Measurements from ENCODE around the gene GSG1L2. TPM values are rescaled to one million over a fixed set of nuclear protein-coding genes. Genes with fewer than 3 reads are reported as not detected.

GSG1L2 gene
- total and polyA plus RNA-seq, 2 of the 4 experiments (the other 2 are of a cell fraction): not detected

DNA sequence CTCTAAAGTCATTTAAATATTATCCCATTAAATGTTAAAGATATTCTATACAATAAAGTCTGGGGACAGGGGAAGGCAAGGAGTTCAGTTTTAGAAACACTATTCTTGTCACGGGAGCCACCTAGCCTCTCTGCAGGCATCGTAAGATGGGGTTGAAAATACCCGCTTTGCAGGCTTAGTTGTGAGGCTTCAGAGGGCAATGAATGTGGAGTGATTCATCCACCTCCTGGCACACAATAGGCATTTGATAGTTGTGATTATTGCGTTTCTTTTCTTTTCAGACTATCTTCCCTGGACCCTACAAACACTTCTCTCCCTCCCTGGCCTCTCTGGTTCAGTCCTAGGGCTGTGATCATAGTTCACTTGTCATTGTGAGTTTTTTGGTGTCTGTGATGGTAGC lies 23.4 kb upstream of the GSG1L2 start:
- H4K8ac ChIP-seq (ENCODE audit: low read depth in 2 of 2, low read length in 2 of 2): no peak overlapping the region
- no CpG with 5 or more reads among the region's 4 CpGs for WGBS, 2 experiments (ENCODE audit: extremely low coverage in 2 of 2, insufficient read length in 1 of 2)
- H3K4me3 ChIP-seq (ENCODE audit: insufficient read depth, low read depth, low read length): no peak overlapping the region
- no peak overlapping the region for H3K4ac ChIP-seq (ENCODE audit: low read depth, low read length)
- H2BK5ac ChIP-seq (ENCODE audit: low read depth, low read length, poor library complexity, severe bottlenecking): no peak overlapping the region
- H2BK120ac ChIP-seq (ENCODE audit: low read depth, low read length): no peak overlapping the region
- no peaks in the 10 kb centered on the region for H3K36me3 ChIP-seq (ENCODE audit: control insufficient read depth, insufficient read depth, low read length)
- no peak overlapping the region for H3K14ac ChIP-seq (replicated peaks; ENCODE audit: low read depth, low read length)
- no peak overlapping the region for H3K56ac ChIP-seq (ENCODE audit: extremely low read depth, insufficient read depth, low read length)
- H3K9me1 ChIP-seq (ENCODE audit: insufficient read depth, low read length): peaks cover 4% of the 10 kb centered on the region; the same call in 1 of the 2 replicates
- no peaks in the 10 kb centered on the region for H4K20me1 ChIP-seq (ENCODE audit: insufficient read depth, low read length)
- in situ Hi-C loops (cut with MboI; ENCODE audit: low sequenced_read_pairs): no loop called here
- H3K4me1 ChIP-seq (ENCODE audit: control insufficient read depth, insufficient read depth, low read length): peaks cover 7% of the 10 kb centered on the region
- ChIA-PET POLR2A (ENCODE audit: unreplicated experiment) (no interaction called here), CTCF (interaction anchor here (0.7 to 0.8 kb wide), 2 partner anchors 10 to 63 kb away, joined by 3 to 5 read pairs; no protein-coding TSS in a partner anchor)
- no peaks in the 10 kb centered on the region for H3K79me1 ChIP-seq (ENCODE audit: low read depth in 1 of 2, low read length in 2 of 2)
- H4K5ac ChIP-seq (ENCODE audit: low read depth, low read length): no peak overlapping the region
- H3K9ac ChIP-seq (ENCODE audit: low read depth, low read length): no peak overlapping the region
- no peak overlapping the region for H3K27ac ChIP-seq (ENCODE audit: insufficient read depth, low read length)
- no peak for TF ChIP-seq RFX5 (IDR thresholded peaks at IDR 0.05; ENCODE audit: low read depth, low read length)
- no peak for TF ChIP-seq RCOR1 (IDR thresholded peaks at IDR 0.05; ENCODE audit: insufficient replicate concordance, low read length)
- TF ChIP-seq SMC3 (IDR thresholded peaks at IDR 0.05; ENCODE audit: low read depth, low read length): no peak
- no peak for TF ChIP-seq MAZ (IDR thresholded peaks at IDR 0.05; ENCODE audit: borderline replicate concordance, low read depth, low read length)
- no peak for TF ChIP-seq CHD1 (IDR thresholded peaks at IDR 0.05; ENCODE audit: low read depth, low read length)
- no peak for TF ChIP-seq MXI1 (IDR thresholded peaks at IDR 0.05; ENCODE audit: borderline replicate concordance, low read depth, low read length)
- TF ChIP-seq, protein P1, sequence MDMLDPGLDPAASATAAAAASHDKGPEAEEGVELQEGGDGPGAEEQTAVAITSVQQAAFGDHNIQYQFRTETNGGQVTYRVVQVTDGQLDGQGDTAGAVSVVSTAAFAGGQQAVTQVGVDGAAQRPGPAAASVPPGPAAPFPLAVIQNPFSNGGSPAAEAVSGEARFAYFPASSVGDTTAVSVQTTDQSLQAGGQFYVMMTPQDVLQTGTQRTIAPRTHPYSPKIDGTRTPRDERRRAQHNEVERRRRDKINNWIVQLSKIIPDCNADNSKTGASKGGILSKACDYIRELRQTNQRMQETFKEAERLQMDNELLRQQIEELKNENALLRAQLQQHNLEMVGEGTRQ (IDR thresholded peaks at IDR 0.05; ENCODE audit: low read depth, low read length): no peak
- TF ChIP-seq MAFK (IDR thresholded peaks at IDR 0.05; ENCODE audit: low read depth, low read length): no peak
- no peak for TF ChIP-seq RAD21 (IDR thresholded peaks at IDR 0.05; ENCODE audit: low read length)
- no peak for TF ChIP-seq FOS (IDR thresholded peaks at IDR 0.05; ENCODE audit: low read depth, low read length)
- TF ChIP-seq, protein P2, sequence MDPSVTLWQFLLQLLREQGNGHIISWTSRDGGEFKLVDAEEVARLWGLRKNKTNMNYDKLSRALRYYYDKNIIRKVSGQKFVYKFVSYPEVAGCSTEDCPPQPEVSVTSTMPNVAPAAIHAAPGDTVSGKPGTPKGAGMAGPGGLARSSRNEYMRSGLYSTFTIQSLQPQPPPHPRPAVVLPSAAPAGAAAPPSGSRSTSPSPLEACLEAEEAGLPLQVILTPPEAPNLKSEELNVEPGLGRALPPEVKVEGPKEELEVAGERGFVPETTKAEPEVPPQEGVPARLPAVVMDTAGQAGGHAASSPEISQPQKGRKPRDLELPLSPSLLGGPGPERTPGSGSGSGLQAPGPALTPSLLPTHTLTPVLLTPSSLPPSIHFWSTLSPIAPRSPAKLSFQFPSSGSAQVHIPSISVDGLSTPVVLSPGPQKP (IDR thresholded peaks at IDR 0.05; ENCODE audit: borderline replicate concordance, low read depth, low read length): no peak
- TF ChIP-seq BHLHE40 (IDR thresholded peaks at IDR 0.05; ENCODE audit: low read depth, low read length): no peak
- no peak for TF ChIP-seq NFE2L2 (IDR thresholded peaks at IDR 0.05; ENCODE audit: low read depth, low read length)
- TF ChIP-seq, protein P3, sequence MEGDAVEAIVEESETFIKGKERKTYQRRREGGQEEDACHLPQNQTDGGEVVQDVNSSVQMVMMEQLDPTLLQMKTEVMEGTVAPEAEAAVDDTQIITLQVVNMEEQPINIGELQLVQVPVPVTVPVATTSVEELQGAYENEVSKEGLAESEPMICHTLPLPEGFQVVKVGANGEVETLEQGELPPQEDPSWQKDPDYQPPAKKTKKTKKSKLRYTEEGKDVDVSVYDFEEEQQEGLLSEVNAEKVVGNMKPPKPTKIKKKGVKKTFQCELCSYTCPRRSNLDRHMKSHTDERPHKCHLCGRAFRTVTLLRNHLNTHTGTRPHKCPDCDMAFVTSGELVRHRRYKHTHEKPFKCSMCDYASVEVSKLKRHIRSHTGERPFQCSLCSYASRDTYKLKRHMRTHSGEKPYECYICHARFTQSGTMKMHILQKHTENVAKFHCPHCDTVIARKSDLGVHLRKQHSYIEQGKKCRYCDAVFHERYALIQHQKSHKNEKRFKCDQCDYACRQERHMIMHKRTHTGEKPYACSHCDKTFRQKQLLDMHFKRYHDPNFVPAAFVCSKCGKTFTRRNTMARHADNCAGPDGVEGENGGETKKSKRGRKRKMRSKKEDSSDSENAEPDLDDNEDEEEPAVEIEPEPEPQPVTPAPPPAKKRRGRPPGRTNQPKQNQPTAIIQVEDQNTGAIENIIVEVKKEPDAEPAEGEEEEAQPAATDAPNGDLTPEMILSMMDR (conservative IDR thresholded peaks at IDR 0.05; ENCODE audit: low read depth, low read length): no peak
- no peak for TF ChIP-seq POLR2A (IDR thresholded peaks at IDR 0.05; ENCODE audit: low read depth, low read length)
- TF ChIP-seq CEBPB (IDR thresholded peaks at IDR 0.05; ENCODE audit: low read depth, low read length): no peak
- no peak overlapping the region for H2BK20ac ChIP-seq (ENCODE audit: low read depth, low read length)
- H4K91ac ChIP-seq (ENCODE audit: insufficient read depth, low read depth, low read length): no peak overlapping the region
- no peak overlapping the region for H2AFZ ChIP-seq (replicated peaks; ENCODE audit: low read length, poor library complexity)
- H3K4me2 ChIP-seq (ENCODE audit: low read depth, low read length): no peak overlapping the region
- H3K9me3 ChIP-seq (ENCODE audit: control insufficient read depth, insufficient read depth, low read length): no peaks in the 10 kb centered on the region
- peak overlapping the region; percentile 24 for H2AK9ac ChIP-seq (replicated peaks; ENCODE audit: low read depth, low read length, poor library complexity)
- intact Hi-C loops (cut with micrococcal nuclease): no loop called here
- no peak overlapping the region for H3K23ac ChIP-seq (ENCODE audit: low read depth, low read length)
- DNase-seq (no peak), ATAC-seq (ENCODE audit: low read depth) (no peak)
- no peaks in the 10 kb centered on the region for H3K27me3 ChIP-seq (ENCODE audit: control insufficient read depth, insufficient read depth, low read length)
- no peak overlapping the region for H2BK15ac ChIP-seq (ENCODE audit: low read depth, low read length)
- no peak overlapping the region for H2AK5ac ChIP-seq (ENCODE audit: low read depth, low read length)
- BruUV-seq (replicated peaks): no TSS peak
- dilution Hi-C loops (cut with HindIII; ENCODE audit: low sequenced_read_pairs, unreplicated experiment): no loop called here
- no peak overlapping the region for H3K18ac ChIP-seq (ENCODE audit: low read depth, low read length)

All from IMR-90 (cell line).